ENCODE data around the gene ADAMTS20. TPM values are rescaled to one million over a fixed set of nuclear protein-coding genes. Genes with fewer than 3 reads are reported as not detected.

Gene ADAMTS20
- total RNA-seq, 1 experiment from 2014 or later: 0.17 TPM

DNA sequence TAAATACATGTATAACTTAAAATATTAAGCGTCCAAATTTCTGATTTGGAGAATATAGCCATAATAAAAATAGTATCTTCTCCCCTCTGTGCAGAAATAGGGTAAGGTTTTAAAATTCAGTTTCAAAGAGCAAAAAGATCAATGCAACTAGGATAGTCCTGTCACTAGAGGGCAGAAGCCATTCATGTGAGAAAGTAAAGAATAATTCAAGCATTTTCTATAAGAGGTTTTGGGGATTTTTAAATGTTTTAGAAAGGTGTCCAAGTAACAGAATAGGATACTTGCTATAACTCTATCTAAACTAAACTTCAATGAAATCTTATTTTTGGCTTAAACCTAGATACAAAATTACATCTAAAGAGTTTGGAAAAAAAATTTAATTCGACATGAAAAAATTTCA, 50.3 kb downstream of the ADAMTS20 start:
- no peaks in the 10 kb centered on the region for H3K9me3 ChIP-seq (ENCODE audit: low read depth, low read length, poor library complexity, severe bottlenecking)
- H3K27ac ChIP-seq (ENCODE audit: low read depth, low read length, poor library complexity, severe bottlenecking): no peak overlapping the region
- H3K4me1 ChIP-seq (ENCODE audit: insufficient read depth, low read length, poor library complexity, severe bottlenecking): no peaks in the 10 kb centered on the region
- POLR2A ChIA-PET (ENCODE audit: low non-redundant PET): no interaction called here
- intact Hi-C loops (cut with micrococcal nuclease; ENCODE audit: unreplicated experiment): loop anchor here (5.0 to 10.0 kb wide), 3 partner anchors 173 to 381 kb away; no protein-coding TSS in a partner anchor
- H3K4me3 ChIP-seq (ENCODE audit: low read depth, low read length, poor library complexity, severe bottlenecking): no peak overlapping the region
- H3K27me3 ChIP-seq (replicated peaks; ENCODE audit: insufficient read depth, low read depth, low read length, poor library complexity): no peaks in the 10 kb centered on the region
- no TSS peak for BruUV-seq (replicated peaks)
- TF ChIP-seq EZH2 (IDR thresholded peaks at IDR 0.05; ENCODE audit: borderline replicate concordance, low read depth, low read length, poor library complexity, severe bottlenecking): no peak
- TF ChIP-seq CTCF (conservative IDR thresholded peaks at IDR 0.05; ENCODE audit: low read depth, low read length): peak; percentile 67
- CTCF ChIA-PET: interaction anchor here (0.6 kb wide), 1 partner anchor 174 kb away, joined by 4 read pairs; no protein-coding TSS in a partner anchor
- peak; percentile 41 for DNase-seq (ENCODE audit: low spot score)
- no peaks in the 10 kb centered on the region for H3K36me3 ChIP-seq (ENCODE audit: insufficient read depth, low read length, poor library complexity, severe bottlenecking)

DNA sequence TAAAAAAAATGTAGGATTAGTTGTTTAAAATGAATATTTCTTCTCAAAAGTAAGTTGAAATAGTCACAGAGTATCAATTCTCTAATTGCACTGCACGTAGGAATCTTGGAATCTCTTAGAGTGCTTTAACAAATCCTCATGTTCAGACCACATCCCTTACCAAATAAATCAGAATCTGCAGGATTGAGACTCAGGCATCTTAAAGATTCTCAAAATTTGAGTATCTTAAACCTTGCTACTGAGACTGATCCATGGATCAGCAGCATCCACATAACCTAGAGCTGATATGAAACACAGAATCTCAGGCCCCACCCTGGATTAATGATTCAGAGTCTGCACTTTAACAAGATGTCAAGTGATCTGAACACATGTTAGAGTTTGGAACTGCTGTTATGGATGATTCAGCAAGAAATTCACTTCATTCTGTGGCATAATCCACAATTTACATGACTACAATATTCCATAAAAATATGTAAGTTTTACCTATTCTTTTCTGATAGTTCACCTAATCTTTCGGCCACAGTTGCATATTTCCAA, 58.7 kb downstream of the ADAMTS20 start:
- no peaks in the 10 kb centered on the region for H3K36me3 ChIP-seq (ENCODE audit: insufficient read depth, low read length, poor library complexity, severe bottlenecking)
- no peaks in the 10 kb centered on the region for H3K4me1 ChIP-seq (ENCODE audit: insufficient read depth, low read length, poor library complexity, severe bottlenecking)
- ChIA-PET CTCF (no interaction called here), POLR2A (ENCODE audit: low non-redundant PET) (no interaction called here)
- BruUV-seq (replicated peaks): no TSS peak
- H3K27me3 ChIP-seq (replicated peaks; ENCODE audit: insufficient read depth, low read depth, low read length, poor library complexity): no peaks in the 10 kb centered on the region
- intact Hi-C loops (cut with micrococcal nuclease; ENCODE audit: unreplicated experiment): no loop called here
- no peak for TF ChIP-seq EZH2 (IDR thresholded peaks at IDR 0.05; ENCODE audit: borderline replicate concordance, low read depth, low read length, poor library complexity, severe bottlenecking)
- TF ChIP-seq CTCF (conservative IDR thresholded peaks at IDR 0.05; ENCODE audit: low read depth, low read length): no peak
- no peak for DNase-seq (ENCODE audit: low spot score)
- H3K9me3 ChIP-seq (ENCODE audit: low read depth, low read length, poor library complexity, severe bottlenecking): no peaks in the 10 kb centered on the region
- no peak overlapping the region for H3K27ac ChIP-seq (ENCODE audit: low read depth, low read length, poor library complexity, severe bottlenecking)
- no peak overlapping the region for H3K4me3 ChIP-seq (ENCODE audit: low read depth, low read length, poor library complexity, severe bottlenecking)

DNA sequence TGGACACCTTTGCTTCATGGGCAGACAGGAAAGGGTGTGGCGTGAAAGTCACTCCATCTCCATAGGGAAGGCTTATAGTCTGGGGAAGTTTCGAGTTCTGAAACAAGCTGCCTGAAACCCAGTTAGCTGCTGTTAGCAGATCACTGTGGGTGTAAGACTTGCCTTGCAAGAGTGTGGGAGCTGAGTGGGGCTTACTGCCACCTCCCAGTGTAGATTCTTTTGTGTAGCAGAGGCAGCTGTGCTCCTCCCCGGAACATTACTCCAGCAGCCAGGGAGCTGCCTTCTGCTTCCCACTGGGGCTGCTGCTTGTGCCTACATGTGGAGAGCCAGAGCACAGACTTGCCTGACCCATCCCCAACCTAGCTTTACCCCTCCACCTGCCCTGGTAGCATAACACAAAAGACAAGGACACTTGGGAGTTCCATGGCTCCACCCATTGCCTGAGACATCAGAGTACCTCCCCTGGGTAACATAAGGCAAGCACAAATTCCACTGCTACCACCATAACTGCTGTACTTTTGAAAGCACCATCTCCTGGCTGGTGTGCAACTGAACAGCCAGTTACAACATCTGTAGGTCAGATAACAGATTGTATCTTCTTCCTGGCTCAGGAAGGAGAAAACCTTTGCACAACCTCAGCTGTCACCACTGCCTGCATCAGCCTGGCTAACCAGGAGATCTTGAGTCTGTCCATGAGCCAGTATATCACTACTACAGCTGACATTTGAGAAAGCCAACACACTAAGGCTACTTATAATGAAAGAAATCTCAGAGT, 69.5 kb downstream of the ADAMTS20 start:
- POLR2A ChIA-PET (ENCODE audit: low non-redundant PET): no interaction called here

More for the DNA sequence above, 69.5 kb downstream of the ADAMTS20 start:
- Histone ChIP-seq H3K9me3 (ENCODE audit: low read depth, low read length, poor library complexity, severe bottlenecking) (peaks cover 4% of the 10 kb centered on the region), H3K4me1 (ENCODE audit: insufficient read depth, low read length, poor library complexity, severe bottlenecking) (no peaks in the 10 kb centered on the region), H3K27me3 (replicated peaks; ENCODE audit: insufficient read depth, low read depth, low read length, poor library complexity) (no peaks in the 10 kb centered on the region), H3K4me3 (ENCODE audit: low read depth, low read length, poor library complexity, severe bottlenecking) (no peak overlapping the region), H3K36me3 (ENCODE audit: insufficient read depth, low read length, poor library complexity, severe bottlenecking) (no peaks in the 10 kb centered on the region), H3K27ac (ENCODE audit: low read depth, low read length, poor library complexity, severe bottlenecking) (no peak overlapping the region)
- no peak for DNase-seq (ENCODE audit: low spot score)
- BruUV-seq (replicated peaks): no TSS peak
- no peak for TF ChIP-seq EZH2 (IDR thresholded peaks at IDR 0.05; ENCODE audit: borderline replicate concordance, low read depth, low read length, poor library complexity, severe bottlenecking)
- TF ChIP-seq CTCF (conservative IDR thresholded peaks at IDR 0.05; ENCODE audit: low read depth, low read length): no peak
- CTCF ChIA-PET: no interaction called here
- intact Hi-C loops (cut with micrococcal nuclease; ENCODE audit: unreplicated experiment): no loop called here

All from A673 (cell line).